ENCODE results near the gene CLEC18B. TPM values are rescaled to one million over a fixed set of nuclear protein-coding genes. Genes with fewer than 3 reads are reported as not detected.
"Not testable (repeated sequence)": the region's sequence is repeated elsewhere in the genome, so short reads cannot be mapped to it uniquely, and the experiment has no call there.

The CLEC18B gene
- polyA plus RNA-seq, 1 donor (not counting 4 experiments of a cell fraction or from before 2014, with no cell fraction given) = 0.46 TPM

DNA sequence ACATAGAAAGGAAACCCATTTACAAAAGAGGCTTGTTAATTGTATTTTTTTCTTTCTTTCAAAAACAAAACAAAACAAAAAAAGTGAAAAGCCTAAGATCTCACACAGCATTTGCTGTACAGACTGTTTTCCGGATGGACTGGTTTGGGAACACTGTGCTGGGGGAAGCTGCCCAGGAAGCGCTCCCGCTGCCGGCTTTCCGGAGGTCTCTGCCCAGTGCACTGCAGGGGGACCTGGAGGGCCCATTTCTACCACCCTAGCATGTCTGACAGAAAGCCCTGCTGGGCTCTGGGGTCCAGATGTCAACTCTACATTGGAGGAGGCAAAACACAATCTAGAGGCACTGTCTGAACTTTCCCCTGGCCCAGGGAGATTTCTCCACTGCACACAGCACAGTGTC is 26.3 kb upstream of the CLEC18B start:
- dilution Hi-C loops (cut with MboI; ENCODE audit: extremely low pct_ligation_motif_present, low sequenced_read_pairs) = no loop called here
- H3K27me3 ChIP-seq (ENCODE audit: control insufficient read depth, extremely low read depth, insufficient read depth, low read length) = no peaks in the 10 kb centered on the region

DNA sequence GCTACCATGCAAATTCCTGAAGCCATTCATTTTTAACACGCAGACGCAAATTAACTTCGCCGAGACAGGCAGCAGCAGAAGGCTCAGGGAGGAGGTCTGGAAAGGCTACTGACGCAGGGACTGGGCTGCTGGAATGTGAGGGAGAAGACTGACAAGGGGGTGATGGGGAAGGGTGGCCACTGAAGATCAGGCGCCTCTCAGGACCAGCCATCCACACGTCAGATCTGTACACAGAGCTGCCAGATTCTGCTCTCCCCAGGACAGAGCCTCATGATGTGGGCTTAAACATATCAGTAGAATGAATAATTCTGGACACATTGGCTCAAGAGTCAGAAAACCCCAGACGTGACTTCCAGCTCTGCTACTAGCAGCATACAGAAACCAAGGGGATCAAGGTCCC is 25.6 kb upstream of the CLEC18B start:
- Histone ChIP-seq H3K9me1 (ENCODE audit: control insufficient read depth, extremely low read depth, insufficient read depth, low read length) (no peaks in the 10 kb centered on the region), H3K27me3 (ENCODE audit: control insufficient read depth, extremely low read depth, insufficient read depth, low read length) (no peaks in the 10 kb centered on the region), H3K36me3 (ENCODE audit: control insufficient read depth in 2 of 2, extremely low read depth in 1 of 2, insufficient read depth in 2 of 2, low read length in 2 of 2) (peaks cover 4 to 20% of the 10 kb centered on the region in 2 experiments), H3K4me3 (ENCODE audit: control insufficient read depth in 2 of 3, extremely low read depth in 1 of 3, insufficient read depth in 2 of 3, low read depth in 1 of 3, low read length in 3 of 3) (no peak overlapping the region), H3K9me3 (ENCODE audit: control insufficient read depth, low read depth, low read length) (no peaks in the 10 kb centered on the region), H2AFZ (ENCODE audit: control insufficient read depth, low read length) (no peak overlapping the region), H3K27ac (ENCODE audit: control insufficient read depth, insufficient read depth, low read length) (no peak overlapping the region), H3K9ac (ENCODE audit: control insufficient read depth, extremely low read depth, insufficient read depth, low read length) (no peak overlapping the region), H3K4me2 (ENCODE audit: control insufficient read depth, extremely low read depth, insufficient read depth, low read depth, low read length) (no peak overlapping the region), H3K79me2 (ENCODE audit: control insufficient read depth, insufficient read depth, low read length) (no peaks in the 10 kb centered on the region), H4K20me1 (ENCODE audit: control insufficient read depth, extremely low read depth, insufficient read depth, low read length) (no peaks in the 10 kb centered on the region), H3K4me1 (ENCODE audit: control insufficient read depth, extremely low read depth, insufficient read depth, low read length) (peaks cover 41% of the 10 kb centered on the region)
- FAIRE-seq = no peak
- dilution Hi-C loops (cut with MboI; ENCODE audit: extremely low pct_ligation_motif_present, low sequenced_read_pairs) = no loop called here
- no peak for DNase-seq (ENCODE audit: low read depth, low spot score)
- TF ChIP-seq CTCF (optimal IDR thresholded peaks at IDR 0.05 in 1 of 3, IDR thresholded peaks at IDR 0.05 in 1 of 3, conservative IDR thresholded peaks at IDR 0.05 in 1 of 3; ENCODE audit: extremely low read depth in 1 of 3, insufficient read depth in 2 of 3, low read length in 3 of 3) (no peak), EZH2 (IDR thresholded peaks at IDR 0.05; ENCODE audit: low read length) (no peak)

More for the DNA sequence above, 26.3 kb upstream of the CLEC18B start:
- no peak overlapping the region for H2AFZ ChIP-seq (ENCODE audit: control insufficient read depth, low read length)
- peaks cover 10 to 26% of the 10 kb centered on the region in 2 experiments for H3K36me3 ChIP-seq (ENCODE audit: control insufficient read depth in 2 of 2, extremely low read depth in 1 of 2, insufficient read depth in 2 of 2, low read length in 2 of 2)
- peaks cover 41% of the 10 kb centered on the region for H3K4me1 ChIP-seq (ENCODE audit: control insufficient read depth, extremely low read depth, insufficient read depth, low read length)
- H3K9me3 ChIP-seq (ENCODE audit: control insufficient read depth, low read depth, low read length) = no peaks in the 10 kb centered on the region
- no peak overlapping the region for H3K4me2 ChIP-seq (ENCODE audit: control insufficient read depth, extremely low read depth, insufficient read depth, low read depth, low read length)
- H3K27ac ChIP-seq (ENCODE audit: control insufficient read depth, insufficient read depth, low read length) = no peak overlapping the region
- TF ChIP-seq EZH2 (IDR thresholded peaks at IDR 0.05; ENCODE audit: low read length) (no peak), CTCF (optimal IDR thresholded peaks at IDR 0.05 in 1 of 3, IDR thresholded peaks at IDR 0.05 in 1 of 3, conservative IDR thresholded peaks at IDR 0.05 in 1 of 3; ENCODE audit: extremely low read depth in 1 of 3, insufficient read depth in 2 of 3, low read length in 3 of 3) (no peak)
- no peaks in the 10 kb centered on the region for H3K79me2 ChIP-seq (ENCODE audit: control insufficient read depth, insufficient read depth, low read length)
- no peak overlapping the region for H3K9ac ChIP-seq (ENCODE audit: control insufficient read depth, extremely low read depth, insufficient read depth, low read length)
- FAIRE-seq = no peak
- DNase-seq (ENCODE audit: low read depth, low spot score) = no peak
- no peaks in the 10 kb centered on the region for H4K20me1 ChIP-seq (ENCODE audit: control insufficient read depth, extremely low read depth, insufficient read depth, low read length)
- no peak overlapping the region for H3K4me3 ChIP-seq (ENCODE audit: control insufficient read depth in 2 of 3, extremely low read depth in 1 of 3, insufficient read depth in 2 of 3, low read depth in 1 of 3, low read length in 3 of 3)
- no peaks in the 10 kb centered on the region for H3K9me1 ChIP-seq (ENCODE audit: control insufficient read depth, extremely low read depth, insufficient read depth, low read length)

DNA sequence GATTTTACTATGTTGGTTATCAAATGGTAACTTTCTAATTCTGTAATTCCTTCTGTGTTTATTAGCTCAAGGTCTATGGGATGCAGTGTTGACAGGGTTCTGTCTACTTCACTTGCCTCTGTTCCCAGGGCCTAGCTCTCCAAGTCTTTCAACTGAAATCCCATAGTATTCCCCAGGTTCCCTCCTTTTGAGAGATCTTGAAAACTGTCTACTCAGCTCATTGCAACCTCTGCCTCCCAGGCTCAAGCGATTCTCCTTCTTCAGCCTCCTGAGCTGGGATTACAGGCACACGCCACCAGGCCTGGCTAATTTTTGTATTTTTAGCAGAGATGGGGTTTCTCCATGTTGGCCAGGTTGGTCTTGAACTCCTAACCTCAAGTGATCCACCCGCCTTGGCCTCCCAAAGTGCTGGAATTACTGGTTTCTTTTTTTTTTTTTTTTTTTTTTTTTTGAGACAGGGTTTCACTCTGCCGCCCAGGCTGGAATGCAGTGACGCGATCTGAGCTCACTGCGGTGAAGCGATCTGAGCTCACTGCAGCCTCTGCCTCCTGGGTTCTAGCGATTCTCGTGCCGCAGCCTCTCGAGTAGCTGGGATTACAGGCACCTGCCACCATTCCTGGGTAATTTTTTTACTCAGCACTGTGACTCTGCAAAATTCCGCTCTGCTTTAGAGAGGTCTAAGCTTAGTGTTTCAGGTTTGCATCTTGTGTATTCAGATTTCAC is 22.5 kb upstream of the CLEC18B start:
- H3K9me1 ChIP-seq (ENCODE audit: control insufficient read depth, extremely low read depth, insufficient read depth, low read length); H3K36me3 ChIP-seq (ENCODE audit: control insufficient read depth in 2 of 2, extremely low read depth in 1 of 2, insufficient read depth in 2 of 2, low read length in 2 of 2); dilution Hi-C loops (cut with MboI; ENCODE audit: extremely low pct_ligation_motif_present, low sequenced_read_pairs); H4K20me1 ChIP-seq (ENCODE audit: control insufficient read depth, extremely low read depth, insufficient read depth, low read length); H3K79me2 ChIP-seq (ENCODE audit: control insufficient read depth, insufficient read depth, low read length); H2AFZ ChIP-seq (ENCODE audit: control insufficient read depth, low read length); H3K27me3 ChIP-seq (ENCODE audit: control insufficient read depth, extremely low read depth, insufficient read depth, low read length); H3K4me3 ChIP-seq (ENCODE audit: control insufficient read depth in 2 of 3, extremely low read depth in 1 of 3, insufficient read depth in 2 of 3, low read depth in 1 of 3, low read length in 3 of 3); FAIRE-seq; DNase-seq (ENCODE audit: low read depth, low spot score); H3K9ac ChIP-seq (ENCODE audit: control insufficient read depth, extremely low read depth, insufficient read depth, low read length); H3K4me2 ChIP-seq (ENCODE audit: control insufficient read depth, extremely low read depth, insufficient read depth, low read depth, low read length); H3K9me3 ChIP-seq (ENCODE audit: control insufficient read depth, low read depth, low read length); H3K27ac ChIP-seq (ENCODE audit: control insufficient read depth, insufficient read depth, low read length): not testable (repeated sequence)
- H3K4me1 ChIP-seq (ENCODE audit: control insufficient read depth, extremely low read depth, insufficient read depth, low read length) = peaks cover 17% of the 10 kb centered on the region

All from keratinocyte (primary cell).